ENCODE data around the gene EPB41L4A.

Gene EPB41L4A

DNA sequence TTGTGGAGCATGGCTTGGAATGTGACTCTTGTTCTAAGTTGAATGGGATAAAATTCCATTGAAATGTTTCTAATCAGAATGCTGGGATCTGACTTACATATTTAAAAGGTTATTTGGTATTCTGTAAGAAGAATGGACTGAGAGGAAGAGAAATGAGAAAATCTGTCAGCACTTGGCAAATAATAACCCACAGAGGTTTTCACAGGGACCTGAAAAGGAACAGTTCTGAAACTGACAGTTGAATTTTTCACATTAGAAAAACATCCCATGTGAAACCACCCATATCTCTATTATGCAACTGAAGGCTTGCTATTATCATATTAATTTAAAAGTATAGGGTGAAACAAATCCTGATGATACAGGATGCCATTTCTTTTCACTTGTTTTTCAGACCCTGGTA, 302.7 kb downstream of the EPB41L4A start:
- Histone ChIP-seq H3K27ac (no peak overlapping the region), H3K4me1 (no peaks in the 10 kb centered on the region), H3K36me3 (no peaks in the 10 kb centered on the region), H3K9me3 (peaks cover 0 to 6% (median 0%) of the 10 kb centered on the region in 3 donors), H3K27me3 (no peaks in the 10 kb centered on the region), H3K4me3 (no peak overlapping the region)
- TF ChIP-seq, protein P1, sequence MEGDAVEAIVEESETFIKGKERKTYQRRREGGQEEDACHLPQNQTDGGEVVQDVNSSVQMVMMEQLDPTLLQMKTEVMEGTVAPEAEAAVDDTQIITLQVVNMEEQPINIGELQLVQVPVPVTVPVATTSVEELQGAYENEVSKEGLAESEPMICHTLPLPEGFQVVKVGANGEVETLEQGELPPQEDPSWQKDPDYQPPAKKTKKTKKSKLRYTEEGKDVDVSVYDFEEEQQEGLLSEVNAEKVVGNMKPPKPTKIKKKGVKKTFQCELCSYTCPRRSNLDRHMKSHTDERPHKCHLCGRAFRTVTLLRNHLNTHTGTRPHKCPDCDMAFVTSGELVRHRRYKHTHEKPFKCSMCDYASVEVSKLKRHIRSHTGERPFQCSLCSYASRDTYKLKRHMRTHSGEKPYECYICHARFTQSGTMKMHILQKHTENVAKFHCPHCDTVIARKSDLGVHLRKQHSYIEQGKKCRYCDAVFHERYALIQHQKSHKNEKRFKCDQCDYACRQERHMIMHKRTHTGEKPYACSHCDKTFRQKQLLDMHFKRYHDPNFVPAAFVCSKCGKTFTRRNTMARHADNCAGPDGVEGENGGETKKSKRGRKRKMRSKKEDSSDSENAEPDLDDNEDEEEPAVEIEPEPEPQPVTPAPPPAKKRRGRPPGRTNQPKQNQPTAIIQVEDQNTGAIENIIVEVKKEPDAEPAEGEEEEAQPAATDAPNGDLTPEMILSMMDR (IDR thresholded peaks at IDR 0.05) = no peak
- DNase-seq = no peak
- intact Hi-C loops (cut with DNase I; ENCODE audit: low total_unique reads) = no loop called here

- no peak for DNase-seq
- TF ChIP-seq, protein P1 (IDR thresholded peaks at IDR 0.05) = no peak
- Histone ChIP-seq H3K27me3 (no peaks in the 10 kb centered on the region), H3K36me3 (no peaks in the 10 kb centered on the region), H3K4me3 (no peak overlapping the region), H3K4me1 (no peaks in the 10 kb centered on the region), H3K9me3 (no peaks in the 10 kb centered on the region), H3K27ac (no peak overlapping the region)
- intact Hi-C loops (cut with DNase I; ENCODE audit: low total_unique reads) = no loop called here
Observed at GRCh38 chr5:112113565-112113964, 305.5 kb downstream of the EPB41L4A start.
